ENCODE measurements around the gene HS3ST4. TPM values are rescaled to one million over a fixed set of nuclear protein-coding genes. Genes with fewer than 3 reads are reported as not detected.

The HS3ST4 gene
- total and polyA plus RNA-seq, 2 donors from 2014 or later: not detected

DNA sequence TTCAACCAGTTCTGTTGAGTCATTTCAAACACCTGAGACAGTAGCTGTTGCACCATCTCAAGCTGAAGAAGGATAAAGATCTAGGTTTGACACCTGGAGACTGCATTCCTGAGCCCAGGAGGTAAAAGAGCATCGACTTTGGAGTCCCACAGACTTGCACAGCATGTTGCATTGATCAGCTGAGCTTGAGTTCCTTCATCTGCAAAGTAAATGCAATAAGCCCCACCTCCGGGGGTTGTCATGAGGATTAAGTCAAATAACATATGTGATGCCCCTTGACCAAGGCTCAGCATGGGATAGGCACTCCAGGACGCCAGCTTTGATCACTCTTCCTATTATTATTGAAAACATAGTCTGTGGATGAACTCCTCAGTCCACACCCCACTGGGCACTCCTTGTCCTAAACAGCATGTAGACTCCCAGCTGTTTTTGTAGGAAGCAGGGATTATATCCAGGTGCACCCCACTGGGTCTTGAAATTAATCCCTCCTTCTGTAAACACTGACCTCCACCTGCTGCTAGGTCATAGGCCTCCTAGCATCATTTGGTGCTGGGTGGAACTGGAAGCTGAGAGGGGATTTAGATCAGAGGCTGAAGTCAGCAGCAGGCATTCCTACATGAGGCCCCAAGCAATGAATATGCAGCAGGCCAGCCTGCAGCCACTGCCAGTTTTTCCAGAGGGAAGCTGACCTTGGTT is 259.0 kb downstream of the HS3ST4 start:
- H3K9me3 ChIP-seq (ENCODE audit: control insufficient read depth in 2 of 3, insufficient read depth in 1 of 3, low read length in 3 of 3): no peaks in the 10 kb centered on the region
- no peaks in the 10 kb centered on the region for H3K27me3 ChIP-seq (ENCODE audit: control insufficient read depth, insufficient read depth, low read length)
- H3K4me1 ChIP-seq (ENCODE audit: control insufficient read depth in 2 of 3, insufficient read depth in 2 of 3, low read depth in 1 of 3, low read length in 3 of 3): no peaks in the 10 kb centered on the region
- peak in 3 of 5 donors; percentile 28 to 34 (median 30) for DNase-seq
- TF ChIP-seq, protein P1, sequence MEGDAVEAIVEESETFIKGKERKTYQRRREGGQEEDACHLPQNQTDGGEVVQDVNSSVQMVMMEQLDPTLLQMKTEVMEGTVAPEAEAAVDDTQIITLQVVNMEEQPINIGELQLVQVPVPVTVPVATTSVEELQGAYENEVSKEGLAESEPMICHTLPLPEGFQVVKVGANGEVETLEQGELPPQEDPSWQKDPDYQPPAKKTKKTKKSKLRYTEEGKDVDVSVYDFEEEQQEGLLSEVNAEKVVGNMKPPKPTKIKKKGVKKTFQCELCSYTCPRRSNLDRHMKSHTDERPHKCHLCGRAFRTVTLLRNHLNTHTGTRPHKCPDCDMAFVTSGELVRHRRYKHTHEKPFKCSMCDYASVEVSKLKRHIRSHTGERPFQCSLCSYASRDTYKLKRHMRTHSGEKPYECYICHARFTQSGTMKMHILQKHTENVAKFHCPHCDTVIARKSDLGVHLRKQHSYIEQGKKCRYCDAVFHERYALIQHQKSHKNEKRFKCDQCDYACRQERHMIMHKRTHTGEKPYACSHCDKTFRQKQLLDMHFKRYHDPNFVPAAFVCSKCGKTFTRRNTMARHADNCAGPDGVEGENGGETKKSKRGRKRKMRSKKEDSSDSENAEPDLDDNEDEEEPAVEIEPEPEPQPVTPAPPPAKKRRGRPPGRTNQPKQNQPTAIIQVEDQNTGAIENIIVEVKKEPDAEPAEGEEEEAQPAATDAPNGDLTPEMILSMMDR (IDR thresholded peaks at IDR 0.05; ENCODE audit: borderline replicate concordance, extremely low read depth, insufficient read depth): no peak
- intact Hi-C loops (cut with DNase I): no loop called here
- no peak overlapping the region for H3K4me3 ChIP-seq (ENCODE audit: low read length in 3 of 3)
- FAIRE-seq: no peak
- H3K36me3 ChIP-seq (ENCODE audit: control insufficient read depth in 2 of 3, insufficient read depth in 3 of 3, low read length in 3 of 3): no peaks in the 10 kb centered on the region
- no peak overlapping the region for H3K27ac ChIP-seq (ENCODE audit: low read depth in 2 of 2, low read length in 2 of 2)
- H3K9ac ChIP-seq (ENCODE audit: low read length in 3 of 3): no peak overlapping the region

DNA sequence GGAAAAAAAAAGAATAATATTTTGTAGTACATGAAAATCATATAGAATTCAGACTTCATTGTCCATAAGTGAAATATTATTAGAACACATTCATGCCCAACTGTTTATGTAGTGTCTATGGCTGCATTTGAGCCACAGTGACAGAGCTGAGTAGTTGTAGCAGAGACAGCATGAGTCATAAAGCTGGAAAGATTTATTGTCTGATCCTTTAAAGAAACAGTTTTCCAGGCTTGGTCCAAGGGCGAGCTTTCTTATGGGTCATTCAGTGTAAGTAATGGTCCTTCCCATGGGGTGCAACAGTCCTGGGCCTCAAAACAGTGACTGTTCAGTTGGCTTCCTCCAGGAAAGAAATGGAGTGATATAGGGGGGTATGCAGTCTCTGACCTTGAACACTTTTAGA is 260.2 kb downstream of the HS3ST4 start:
- H3K36me3 ChIP-seq (ENCODE audit: control insufficient read depth in 2 of 3, insufficient read depth in 3 of 3, low read length in 3 of 3): no peaks in the 10 kb centered on the region
- DNase-seq (peak in 3 of 5 donors; percentile 10 to 55 (median 40)), FAIRE-seq (no peak)
- no peak overlapping the region for H3K9ac ChIP-seq (ENCODE audit: low read length in 3 of 3)
- no peak overlapping the region for H3K27ac ChIP-seq (ENCODE audit: low read depth in 2 of 2, low read length in 2 of 2)
- H3K4me3 ChIP-seq (ENCODE audit: low read length in 3 of 3): no peak overlapping the region
- intact Hi-C loops (cut with DNase I): no loop called here
- no peaks in the 10 kb centered on the region for H3K27me3 ChIP-seq (ENCODE audit: control insufficient read depth, insufficient read depth, low read length)
- no peaks in the 10 kb centered on the region for H3K4me1 ChIP-seq (ENCODE audit: control insufficient read depth in 2 of 3, insufficient read depth in 2 of 3, low read depth in 1 of 3, low read length in 3 of 3)
- TF ChIP-seq, protein P1 (IDR thresholded peaks at IDR 0.05; ENCODE audit: borderline replicate concordance, extremely low read depth, insufficient read depth): no peak
- H3K9me3 ChIP-seq (ENCODE audit: control insufficient read depth in 2 of 3, insufficient read depth in 1 of 3, low read length in 3 of 3): no peaks in the 10 kb centered on the region

DNA sequence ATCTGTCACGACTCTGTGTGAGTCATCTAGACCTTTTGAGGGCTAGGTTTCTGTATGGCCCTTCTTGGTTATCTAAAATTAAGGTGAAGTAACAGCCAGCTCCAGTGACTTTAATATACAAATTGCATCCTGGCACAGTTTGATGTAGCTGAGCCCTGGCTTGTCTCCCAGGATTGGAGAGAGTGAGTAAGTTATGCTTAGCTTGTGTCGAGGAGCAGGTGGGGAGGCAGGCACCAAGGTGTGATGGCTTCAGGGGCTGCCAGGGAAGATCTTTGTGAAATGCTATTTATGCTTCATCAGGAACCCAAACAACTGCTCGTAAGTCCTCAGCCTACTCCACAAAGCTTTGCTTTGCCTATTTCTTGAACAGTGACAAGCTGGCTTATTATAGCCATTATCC is 261.2 kb downstream of the HS3ST4 start:
- Histone ChIP-seq H3K27ac (ENCODE audit: low read depth in 2 of 2, low read length in 2 of 2) (no peak overlapping the region), H3K4me3 (ENCODE audit: low read length in 3 of 3) (no peak overlapping the region), H3K9me3 (ENCODE audit: control insufficient read depth in 2 of 3, insufficient read depth in 1 of 3, low read length in 3 of 3) (no peaks in the 10 kb centered on the region), H3K36me3 (ENCODE audit: control insufficient read depth in 2 of 3, insufficient read depth in 3 of 3, low read length in 3 of 3) (no peaks in the 10 kb centered on the region), H3K27me3 (ENCODE audit: control insufficient read depth, insufficient read depth, low read length) (no peaks in the 10 kb centered on the region), H3K9ac (ENCODE audit: low read length in 3 of 3) (no peak overlapping the region), H3K4me1 (ENCODE audit: control insufficient read depth in 2 of 3, insufficient read depth in 2 of 3, low read depth in 1 of 3, low read length in 3 of 3) (no peaks in the 10 kb centered on the region)
- intact Hi-C loops (cut with DNase I): no loop called here
- FAIRE-seq (no peak), DNase-seq (no peak)
- TF ChIP-seq, protein P1 (IDR thresholded peaks at IDR 0.05; ENCODE audit: borderline replicate concordance, extremely low read depth, insufficient read depth): no peak

DNA sequence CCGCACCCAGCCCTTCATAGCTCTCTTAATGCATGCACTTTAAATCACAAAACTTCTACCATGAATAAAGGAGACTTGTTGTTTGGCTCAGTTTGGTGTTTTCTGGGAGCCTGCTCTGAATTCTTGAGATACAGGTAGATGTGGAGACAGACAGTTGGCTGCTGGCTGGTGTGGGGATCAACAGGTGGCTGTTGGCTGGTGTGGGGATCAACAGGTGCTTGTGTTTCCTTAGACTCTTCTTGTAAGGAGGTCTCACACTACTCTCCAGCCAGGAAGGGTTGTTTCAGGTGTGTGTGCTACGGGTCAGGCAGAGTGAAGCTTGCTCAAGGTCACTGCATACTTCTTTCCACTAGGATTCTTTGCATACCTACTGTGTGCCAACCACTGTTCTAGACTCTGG is 265.9 kb downstream of the HS3ST4 start:
- intact Hi-C loops (cut with DNase I): no loop called here
- Histone ChIP-seq H3K27ac (ENCODE audit: low read depth in 2 of 2, low read length in 2 of 2) (no peak overlapping the region), H3K4me1 (ENCODE audit: control insufficient read depth in 2 of 3, insufficient read depth in 2 of 3, low read depth in 1 of 3, low read length in 3 of 3) (no peaks in the 10 kb centered on the region), H3K36me3 (ENCODE audit: control insufficient read depth in 2 of 3, insufficient read depth in 3 of 3, low read length in 3 of 3) (no peaks in the 10 kb centered on the region), H3K27me3 (ENCODE audit: control insufficient read depth, insufficient read depth, low read length) (no peaks in the 10 kb centered on the region), H3K9ac (ENCODE audit: low read length in 3 of 3) (no peak overlapping the region), H3K4me3 (ENCODE audit: low read length in 3 of 3) (no peak overlapping the region), H3K9me3 (ENCODE audit: control insufficient read depth in 2 of 3, insufficient read depth in 1 of 3, low read length in 3 of 3) (no peaks in the 10 kb centered on the region)
- TF ChIP-seq, protein P1 (IDR thresholded peaks at IDR 0.05; ENCODE audit: borderline replicate concordance, extremely low read depth, insufficient read depth): no peak
- DNase-seq (no peak), FAIRE-seq (no peak)
